SU-DHL-6 (cell line): ENCODE data around the gene EME2.

ENCODE experiments used
- H2AFZ ChIP-seq: fragments of 200-600 bp; sonication (generic); 2 replicates; pipeline ENCODE4 v1.6.1; 2014; ENCODE audit warnings: low read depth, mild to moderate bottlenecking, moderate library complexity, mixed read lengths, antibody characterized with exemption, low read length; ENCODE audit not compliant: severe bottlenecking
- H3F3A ChIP-seq: fragments of 200-600 bp; shearing (Covaris generic); 2 replicates; pipeline ENCODE4 v1.6.0; 2016; ENCODE audit warnings: antibody characterized with exemption, mild to moderate bottlenecking; ENCODE audit not compliant: insufficient read depth
- H3K27ac ChIP-seq: fragments of 200-600 bp; sonication (generic); 2 replicates; pipeline ENCODE4 v1.5.1; 2016; ENCODE audit warnings: low read depth, mild to moderate bottlenecking, low read length, moderate library complexity, mixed read lengths
- H3K27me3 ChIP-seq: fragments of 200-600 bp; sonication (generic), shearing (Covaris generic); 2 replicates; pipeline ENCODE4 v1.6.0; 2014; ENCODE audit warnings: mild to moderate bottlenecking, low read length
- H3K36me3 ChIP-seq: fragments of 200-600 bp; sonication (generic); 2 replicates; pipeline ENCODE4 v1.6.1; 2014; ENCODE audit warnings: mild to moderate bottlenecking, low read length, mixed read lengths
- H3K4me2 ChIP-seq: fragments of 300-600, 200-600 bp; shearing (Covaris generic), sonication (generic); 2 replicates; pipeline ENCODE4 v1.6.0; 2014; ENCODE audit warnings: low read length, low read depth, mild to moderate bottlenecking; ENCODE audit not compliant: poor library complexity, severe bottlenecking
- H3K4me3 ChIP-seq: fragments of 200-600 bp; sonication (generic); 2 replicates; pipeline ENCODE4 v1.5.1; 2014; ENCODE audit warnings: antibody characterized with exemption, low read length, mild to moderate bottlenecking, mixed read lengths; ENCODE audit not compliant: insufficient read depth, poor library complexity, severe bottlenecking
- H3K79me2 ChIP-seq: fragments of 200-600 bp; sonication (generic); 2 replicates; pipeline ENCODE4 v1.6.1; 2014; ENCODE audit warnings: mild to moderate bottlenecking, low read length, moderate library complexity; ENCODE audit not compliant: insufficient read depth
- H3K9ac ChIP-seq: fragments of 200-600 bp; sonication (generic); 2 replicates; pipeline ENCODE4 v1.7.0; 2014; ENCODE audit warnings: mild to moderate bottlenecking, low read length
- H3K9me2 ChIP-seq: fragments of 200-600 bp; sonication (generic); replicated peaks from 2 replicates; pipeline ENCODE4 v1.6.1; 2014; ENCODE audit warnings: low read length; ENCODE audit not compliant: insufficient read depth
- H3K9me3 ChIP-seq: fragments of 200-600 bp; sonication (generic); 2 replicates; pipeline ENCODE4 v1.6.1; 2014; ENCODE audit warnings: low read length, mixed read lengths; ENCODE audit not compliant: insufficient read depth
- H4K20me1 ChIP-seq: fragments of 200-600 bp; sonication (generic); 2 replicates; pipeline ENCODE4 v1.6.1; 2014; ENCODE audit warnings: low read depth, mild to moderate bottlenecking, antibody characterized with exemption, low read length, moderate library complexity, mixed read lengths
- EZH2phosphoT487 ChIP-seq: fragments of 200-600 bp; sonication (generic), shearing (Covaris generic); conservative IDR thresholded peaks from 2 replicates; pipeline ENCODE4 v1.6.1; 2018; ENCODE audit warnings: mild to moderate bottlenecking, antibody characterized with exemption, low read length, moderate library complexity, mixed read lengths
- TF ChIP-seq, protein P1 (sequence below): fragments of 200-600 bp; sonication (generic); IDR thresholded peaks from one replicate; pipeline ENCODE4 v1.5.1; 2017; ENCODE audit warnings: antibody characterized with exemption, mild to moderate bottlenecking, low read length, moderate library complexity; ENCODE audit not compliant: insufficient read depth, poor library complexity, severe bottlenecking

EME2 gene

DNA sequence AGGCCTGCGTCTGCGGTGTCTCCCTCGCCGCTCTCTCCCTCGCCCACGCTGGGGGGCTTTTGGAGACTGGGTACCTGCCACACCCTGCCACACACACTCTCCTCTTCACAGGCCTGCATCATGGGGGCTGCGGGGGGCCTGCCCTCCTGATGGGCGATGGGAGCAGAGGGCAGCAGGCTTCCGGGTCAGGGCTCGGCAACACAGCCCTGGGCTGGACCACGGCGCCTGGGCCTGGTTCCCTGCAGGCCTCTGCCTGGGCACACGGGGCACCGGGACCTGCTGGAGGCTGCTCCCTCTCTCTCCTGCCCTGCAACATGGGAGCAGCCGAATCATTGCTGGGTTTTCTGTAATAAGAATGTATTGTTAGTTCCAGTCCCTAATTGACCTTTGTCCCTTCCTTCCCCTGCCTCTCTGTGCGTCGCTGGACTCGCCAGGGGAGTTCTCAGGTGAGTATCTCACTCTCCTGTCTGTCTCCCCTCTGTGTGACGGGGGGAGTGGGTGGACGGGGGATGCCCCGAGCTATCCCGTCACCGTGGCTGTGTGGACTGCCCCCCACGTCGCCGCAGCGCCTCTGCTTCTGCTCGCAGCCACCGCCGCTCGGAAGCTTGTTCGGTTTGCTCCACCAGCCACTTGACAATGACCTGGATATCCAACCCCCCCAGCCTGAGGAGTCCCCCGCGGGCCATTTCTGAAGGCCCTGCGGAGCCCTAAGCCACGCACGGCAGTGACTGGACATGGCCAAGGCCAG, 14.7 kb upstream of the EME2 start:
- no peaks in the 10 kb centered on the region for H4K20me1 ChIP-seq
- H3K27me3 ChIP-seq: no peaks in the 10 kb centered on the region
- H3K27ac ChIP-seq: no peak overlapping the region
- H3K4me2 ChIP-seq: no peak overlapping the region
- no peak overlapping the region for H2AFZ ChIP-seq
- no peaks in the 10 kb centered on the region for H3K79me2 ChIP-seq
- H3K9me3 ChIP-seq: no peaks in the 10 kb centered on the region
- H3F3A ChIP-seq: no peaks in the 10 kb centered on the region
- H3K9ac ChIP-seq: no peak overlapping the region
- no peak overlapping the region for H3K4me3 ChIP-seq
- no peaks in the 10 kb centered on the region for H3K36me3 ChIP-seq
- TF ChIP-seq EZH2phosphoT487: no peak
- TF ChIP-seq, protein P1, sequence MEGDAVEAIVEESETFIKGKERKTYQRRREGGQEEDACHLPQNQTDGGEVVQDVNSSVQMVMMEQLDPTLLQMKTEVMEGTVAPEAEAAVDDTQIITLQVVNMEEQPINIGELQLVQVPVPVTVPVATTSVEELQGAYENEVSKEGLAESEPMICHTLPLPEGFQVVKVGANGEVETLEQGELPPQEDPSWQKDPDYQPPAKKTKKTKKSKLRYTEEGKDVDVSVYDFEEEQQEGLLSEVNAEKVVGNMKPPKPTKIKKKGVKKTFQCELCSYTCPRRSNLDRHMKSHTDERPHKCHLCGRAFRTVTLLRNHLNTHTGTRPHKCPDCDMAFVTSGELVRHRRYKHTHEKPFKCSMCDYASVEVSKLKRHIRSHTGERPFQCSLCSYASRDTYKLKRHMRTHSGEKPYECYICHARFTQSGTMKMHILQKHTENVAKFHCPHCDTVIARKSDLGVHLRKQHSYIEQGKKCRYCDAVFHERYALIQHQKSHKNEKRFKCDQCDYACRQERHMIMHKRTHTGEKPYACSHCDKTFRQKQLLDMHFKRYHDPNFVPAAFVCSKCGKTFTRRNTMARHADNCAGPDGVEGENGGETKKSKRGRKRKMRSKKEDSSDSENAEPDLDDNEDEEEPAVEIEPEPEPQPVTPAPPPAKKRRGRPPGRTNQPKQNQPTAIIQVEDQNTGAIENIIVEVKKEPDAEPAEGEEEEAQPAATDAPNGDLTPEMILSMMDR: no peak
- no peaks in the 10 kb centered on the region for H3K9me2 ChIP-seq

DNA sequence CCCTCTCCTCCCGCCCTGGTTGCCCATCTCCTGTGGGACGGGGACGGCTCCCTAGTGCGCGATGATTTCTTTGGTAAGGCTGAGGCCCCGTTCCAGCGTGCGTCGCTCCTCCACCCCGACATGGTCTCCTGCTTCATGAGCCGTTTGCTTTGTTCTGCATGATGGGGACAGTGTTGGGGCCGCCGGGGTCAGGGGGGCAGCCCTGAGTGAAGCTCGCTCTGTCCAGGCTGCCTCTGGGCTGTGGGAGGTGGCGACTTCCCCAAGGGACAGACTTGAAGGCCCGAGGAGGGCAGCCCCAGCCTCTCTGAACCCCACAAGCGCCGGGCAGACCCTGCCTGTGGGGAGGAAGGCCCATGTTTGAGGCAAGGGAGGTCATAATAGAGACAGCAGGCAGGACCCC, 13.7 kb upstream of the EME2 start:
- no peak overlapping the region for H3K27ac ChIP-seq
- no peaks in the 10 kb centered on the region for H3K79me2 ChIP-seq
- no peak overlapping the region for H2AFZ ChIP-seq
- no peaks in the 10 kb centered on the region for H3F3A ChIP-seq
- no peaks in the 10 kb centered on the region for H3K9me3 ChIP-seq
- no peak overlapping the region for H3K4me3 ChIP-seq
- H3K27me3 ChIP-seq: no peaks in the 10 kb centered on the region
- no peaks in the 10 kb centered on the region for H4K20me1 ChIP-seq
- no peaks in the 10 kb centered on the region for H3K9me2 ChIP-seq
- no peak for TF ChIP-seq EZH2phosphoT487
- TF ChIP-seq, protein P1: no peak
- H3K36me3 ChIP-seq: no peaks in the 10 kb centered on the region
- H3K9ac ChIP-seq: no peak overlapping the region
- no peak overlapping the region for H3K4me2 ChIP-seq

DNA sequence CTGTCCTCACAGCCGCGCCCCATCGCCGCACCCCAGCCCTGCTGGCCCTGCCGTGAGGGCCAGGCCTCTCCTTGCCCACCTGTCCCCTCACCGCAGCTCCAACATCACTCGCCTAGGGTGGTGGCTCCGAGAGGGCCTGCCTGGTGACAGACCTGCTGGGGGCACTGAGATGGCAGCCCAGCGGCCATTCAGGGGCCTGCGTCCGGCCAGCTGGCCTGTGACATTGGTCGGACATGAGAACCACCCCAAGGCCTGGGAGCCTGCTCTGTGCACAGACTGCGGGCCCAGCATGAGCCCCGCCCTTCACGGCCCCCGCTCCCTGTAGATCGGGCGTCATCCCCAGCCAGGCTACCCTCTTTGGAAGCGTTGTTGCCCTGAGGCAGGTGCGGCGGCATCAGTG, 13.1 kb upstream of the EME2 start:
- Histone ChIP-seq H3K79me2 (no peaks in the 10 kb centered on the region), H3K9ac (no peak overlapping the region), H3K9me3 (no peaks in the 10 kb centered on the region), H3K36me3 (no peaks in the 10 kb centered on the region), H3K4me3 (no peak overlapping the region), H3K9me2 (no peaks in the 10 kb centered on the region), H3F3A (no peaks in the 10 kb centered on the region), H4K20me1 (no peaks in the 10 kb centered on the region), H3K27ac (no peak overlapping the region), H3K4me2 (no peak overlapping the region), H3K27me3 (no peaks in the 10 kb centered on the region), H2AFZ (no peak overlapping the region)
- TF ChIP-seq EZH2phosphoT487: no peak
- TF ChIP-seq, protein P1: no peak
